HepG2 (cell line): ENCODE results near the gene HOXC11. TPM values are rescaled to one million over a fixed set of nuclear protein-coding genes. Genes with fewer than 3 reads are reported as not detected.
A peak's percentile ranks its signal among the peaks of the same experiment; 100 is the strongest.

ENCODE experiments used
- AKAP8 ChIP-seq: sonication (generic); formaldehyde crosslinking; IDR thresholded peaks from 2 replicates; pipeline ENCODE4 v1.5.1; 2020; ENCODE audit warnings: mild to moderate bottlenecking, missing genetic modification reagents
- KDM1A ChIP-seq: IDR thresholded peaks from 2 replicates; pipeline ENCODE4 v1.6.1; 2016; ENCODE audit warnings: missing compliant biosample characterization
- KLF9 ChIP-seq: IDR thresholded peaks from 2 replicates; pipeline ENCODE4 v1.6.1; 2016; ENCODE audit warnings: low read depth
- ONECUT2 ChIP-seq: sonication (generic); formaldehyde crosslinking; IDR thresholded peaks from 2 replicates; pipeline ENCODE4 v1.4.0; 2020; ENCODE audit warnings: missing genetic modification reagents
- SETDB1 ChIP-seq: sonication (generic); formaldehyde crosslinking; IDR thresholded peaks from 2 replicates; pipeline ENCODE4 v1.5.1; 2020; ENCODE audit warnings: missing genetic modification reagents, mild to moderate bottlenecking, borderline replicate concordance
- U2AF2 ChIP-seq: fragments of 200-400 bp; formaldehyde crosslinking; IDR thresholded peaks from 2 replicates; pipeline ENCODE4 v1.6.1; 2017; ENCODE audit warnings: low read depth, mild to moderate bottlenecking, low read length
- ZFP90 ChIP-seq: sonication (generic); formaldehyde crosslinking; IDR thresholded peaks from 2 replicates; pipeline ENCODE4 v1.8.0; 2022; ENCODE audit warnings: missing genetic modification reagents, mild to moderate bottlenecking, inconsistent platforms, borderline replicate concordance
- ZFX ChIP-seq: sonication (generic); formaldehyde crosslinking; IDR thresholded peaks from 2 replicates; pipeline ENCODE4 v1.4.0; 2020; ENCODE audit warnings: mild to moderate bottlenecking, low read depth, missing genetic modification reagents, moderate library complexity
- ZMAT3 ChIP-seq: sonication (generic); formaldehyde crosslinking; conservative IDR thresholded peaks from 2 replicates; pipeline ENCODE4 v1.7.0; 2021; ENCODE audit warnings: missing genetic modification reagents
- ZNF205 ChIP-seq: IDR thresholded peaks from 2 replicates; pipeline ENCODE4 v1.6.1; 2018; ENCODE audit warnings: missing biosample characterization, missing genetic modification reagents
- ZNF432 ChIP-seq: sonication (generic); formaldehyde crosslinking; IDR thresholded peaks from 2 replicates; pipeline ENCODE4 v1.5.0; 2020; ENCODE audit warnings: missing genetic modification reagents, mild to moderate bottlenecking, borderline replicate concordance
- ZNF737 ChIP-seq: sonication (generic); formaldehyde crosslinking; IDR thresholded peaks from 2 replicates; pipeline ENCODE4 v1.5.0; 2020; ENCODE audit warnings: missing genetic modification reagents, mild to moderate bottlenecking, borderline replicate concordance
- ZNF788 ChIP-seq: sonication (generic); formaldehyde crosslinking; IDR thresholded peaks from 2 replicates; pipeline ENCODE4 v1.5.0; 2020; ENCODE audit warnings: mild to moderate bottlenecking, missing genetic modification reagents, borderline replicate concordance
- ZNF883 ChIP-seq: sonication (generic); formaldehyde crosslinking; IDR thresholded peaks from 2 replicates; pipeline ENCODE4 v1.5.1; 2020; ENCODE audit warnings: mild to moderate bottlenecking, missing genetic modification reagents; ENCODE audit errors: not compliant biosample characterization
- polyA plus RNA-seq, 8 experiments: library from polyadenylated mRNA; depleted of rRNA in 3 of 8; stranded (reverse) in 7 of 8; unstranded in 1 of 8; fragments of >200 nt; fragmentation: Illumina TruSeq in 4 of 8; extraction: Trizol in 4 of 8; gene quantifications; 2 replicates each; pipeline versions ENCODE4 v1.2.1 to v1.2.3, GENCODE V29; 2011 to 2016; ENCODE audit warnings: low read depth in 4 of 8, missing spikeins in 1 of 8, mixed read lengths in 1 of 8; ENCODE audit not compliant: insufficient read depth in 1 of 8
- total RNA-seq, 5 experiments: library from RNA; depleted of rRNA; stranded (reverse); fragments of >200 nt; fragmentation: Illumina TruSeq; extraction: Trizol; gene quantifications; 2 replicates each; pipeline ENCODE4 v1.2.3, GENCODE V29; 2016; ENCODE audit warnings: low read depth in 1 of 5
- TF ChIP-seq, protein P1 (sequence below): sonication (generic); formaldehyde crosslinking; conservative IDR thresholded peaks from 2 replicates; pipeline ENCODE4 v1.8.0; 2022; ENCODE audit warnings: mild to moderate bottlenecking, moderate library complexity, missing genetic modification reagents
- TF ChIP-seq, protein P2 (sequence below): sonication (generic); formaldehyde crosslinking; IDR thresholded peaks from 2 replicates; pipeline ENCODE4 v1.4.0; 2020; ENCODE audit warnings: missing genetic modification reagents, borderline replicate concordance
- TF ChIP-seq, protein P3 (sequence below): sonication (generic); formaldehyde crosslinking; IDR thresholded peaks from 2 replicates; pipeline ENCODE4 v1.5.0; 2020; ENCODE audit warnings: missing genetic modification reagents, mild to moderate bottlenecking, borderline replicate concordance
- TF ChIP-seq, protein P4 (sequence below): sonication (generic); formaldehyde crosslinking; IDR thresholded peaks from 2 replicates; pipeline ENCODE4 v1.9.0; 2022; ENCODE audit warnings: low read depth, missing genetic modification reagents
- TF ChIP-seq, protein P5 (sequence below): sonication (generic); formaldehyde crosslinking; IDR thresholded peaks from 2 replicates; pipeline ENCODE4 v1.4.0; 2020; ENCODE audit warnings: missing genetic modification reagents, mild to moderate bottlenecking, borderline replicate concordance

Gene HOXC11
- total and polyA plus RNA-seq, 2 of the 13 experiments (the other 11 are each of a cell fraction or from before 2014, with no cell fraction given): not detected

DNA sequence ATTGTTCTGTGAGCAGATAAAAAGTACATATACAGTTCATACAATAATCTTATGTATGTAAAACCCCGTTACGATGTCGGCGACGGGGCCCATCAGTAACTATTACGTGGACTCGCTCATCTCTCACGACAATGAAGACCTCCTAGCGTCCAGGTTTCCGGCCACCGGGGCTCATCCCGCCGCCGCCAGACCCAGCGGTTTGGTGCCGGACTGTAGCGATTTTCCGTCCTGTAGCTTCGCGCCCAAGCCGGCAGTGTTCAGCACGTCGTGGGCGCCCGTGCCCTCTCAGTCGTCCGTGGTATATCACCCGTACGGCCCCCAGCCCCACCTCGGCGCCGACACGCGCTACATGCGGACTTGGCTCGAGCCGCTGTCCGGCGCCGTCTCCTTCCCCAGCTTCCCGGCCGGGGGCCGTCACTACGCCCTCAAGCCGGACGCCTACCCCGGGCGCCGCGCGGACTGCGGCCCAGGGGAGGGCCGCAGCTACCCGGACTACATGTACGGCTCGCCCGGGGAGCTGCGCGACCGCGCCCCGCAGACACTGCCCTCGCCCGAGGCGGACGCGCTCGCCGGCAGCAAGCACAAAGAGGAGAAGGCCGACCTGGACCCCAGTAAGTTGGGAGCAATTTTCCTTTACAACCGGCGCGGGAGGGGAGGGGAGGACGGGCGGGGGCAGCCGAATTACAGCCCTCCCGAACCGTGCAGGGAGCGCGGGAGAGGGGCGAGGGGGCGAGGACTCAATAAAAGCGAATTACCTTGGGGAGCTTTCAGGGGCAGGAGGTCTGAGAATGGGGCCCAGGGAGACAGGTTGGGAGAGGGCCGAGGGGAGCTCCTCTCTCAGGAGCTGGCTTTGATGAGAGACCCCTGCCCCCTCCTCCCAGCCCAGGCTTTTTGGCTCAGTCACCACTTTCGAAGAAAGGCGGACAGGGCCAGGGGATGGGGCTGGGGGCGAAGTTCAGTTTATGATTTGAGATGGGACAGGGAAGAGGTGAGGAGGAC, 27.5 kb downstream of the HOXC11 start, which contains the start of gene HOXC9 (continued):
- TF ChIP-seq, protein P1, sequence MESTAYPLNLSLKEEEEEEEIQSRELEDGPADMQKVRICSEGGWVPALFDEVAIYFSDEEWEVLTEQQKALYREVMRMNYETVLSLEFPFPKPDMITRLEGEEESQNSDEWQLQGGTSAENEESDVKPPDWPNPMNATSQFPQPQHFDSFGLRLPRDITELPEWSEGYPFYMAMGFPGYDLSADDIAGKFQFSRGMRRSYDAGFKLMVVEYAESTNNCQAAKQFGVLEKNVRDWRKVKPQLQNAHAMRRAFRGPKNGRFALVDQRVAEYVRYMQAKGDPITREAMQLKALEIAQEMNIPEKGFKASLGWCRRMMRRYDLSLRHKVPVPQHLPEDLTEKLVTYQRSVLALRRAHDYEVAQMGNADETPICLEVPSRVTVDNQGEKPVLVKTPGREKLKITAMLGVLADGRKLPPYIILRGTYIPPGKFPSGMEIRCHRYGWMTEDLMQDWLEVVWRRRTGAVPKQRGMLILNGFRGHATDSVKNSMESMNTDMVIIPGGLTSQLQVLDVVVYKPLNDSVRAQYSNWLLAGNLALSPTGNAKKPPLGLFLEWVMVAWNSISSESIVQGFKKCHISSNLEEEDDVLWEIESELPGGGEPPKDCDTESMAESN (CRISPR knock-in tag): no peak; the same call in 1 of the 2 replicates
- TF ChIP-seq, protein P2, sequence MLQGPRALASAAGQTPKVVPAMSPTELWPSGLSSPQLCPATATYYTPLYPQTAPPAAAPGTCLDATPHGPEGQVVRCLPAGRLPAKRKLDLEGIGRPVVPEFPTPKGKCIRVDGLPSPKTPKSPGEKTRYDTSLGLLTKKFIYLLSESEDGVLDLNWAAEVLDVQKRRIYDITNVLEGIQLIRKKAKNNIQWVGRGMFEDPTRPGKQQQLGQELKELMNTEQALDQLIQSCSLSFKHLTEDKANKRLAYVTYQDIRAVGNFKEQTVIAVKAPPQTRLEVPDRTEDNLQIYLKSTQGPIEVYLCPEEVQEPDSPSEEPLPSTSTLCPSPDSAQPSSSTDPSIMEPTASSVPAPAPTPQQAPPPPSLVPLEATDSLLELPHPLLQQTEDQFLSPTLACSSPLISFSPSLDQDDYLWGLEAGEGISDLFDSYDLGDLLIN: no peak
- TF ChIP-seq ZNF205 (CRISPR knock-in tag) (no peak), AKAP8 (CRISPR knock-in tag) (no peak), U2AF2 (no peak), ZFX (CRISPR knock-in tag) (peak; percentile 45; the same call in 1 of the 2 replicates), KLF9 (CRISPR knock-in tag) (no peak), ZFP90 (CRISPR knock-in tag) (no peak), ZMAT3 (CRISPR knock-in tag) (no peak), ZNF788 (CRISPR knock-in tag) (no peak), ONECUT2 (no peak), ZNF737 (CRISPR knock-in tag) (no peak), KDM1A (no peak), SETDB1 (CRISPR knock-in tag) (no peak), ZNF432 (CRISPR knock-in tag) (no peak), ZNF883 (CRISPR knock-in tag) (no peak)
- TF ChIP-seq, protein P3, sequence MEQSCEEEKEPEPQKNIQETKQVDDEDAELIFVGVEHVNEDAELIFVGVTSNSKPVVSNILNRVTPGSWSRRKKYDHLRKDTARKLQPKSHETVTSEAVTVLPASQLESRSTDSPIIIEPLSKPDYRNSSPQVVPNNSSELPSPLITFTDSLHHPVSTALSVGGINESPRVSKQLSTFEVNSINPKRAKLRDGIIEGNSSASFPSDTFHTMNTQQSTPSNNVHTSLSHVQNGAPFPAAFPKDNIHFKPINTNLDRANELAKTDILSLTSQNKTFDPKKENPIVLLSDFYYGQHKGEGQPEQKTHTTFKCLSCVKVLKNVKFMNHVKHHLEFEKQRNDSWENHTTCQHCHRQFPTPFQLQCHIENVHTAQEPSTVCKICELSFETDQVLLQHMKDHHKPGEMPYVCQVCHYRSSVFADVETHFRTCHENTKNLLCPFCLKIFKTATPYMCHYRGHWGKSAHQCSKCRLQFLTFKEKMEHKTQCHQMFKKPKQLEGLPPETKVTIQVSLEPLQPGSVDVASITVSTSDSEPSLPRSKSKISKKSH (CRISPR knock-in tag): no peak
- TF ChIP-seq, protein P4, sequence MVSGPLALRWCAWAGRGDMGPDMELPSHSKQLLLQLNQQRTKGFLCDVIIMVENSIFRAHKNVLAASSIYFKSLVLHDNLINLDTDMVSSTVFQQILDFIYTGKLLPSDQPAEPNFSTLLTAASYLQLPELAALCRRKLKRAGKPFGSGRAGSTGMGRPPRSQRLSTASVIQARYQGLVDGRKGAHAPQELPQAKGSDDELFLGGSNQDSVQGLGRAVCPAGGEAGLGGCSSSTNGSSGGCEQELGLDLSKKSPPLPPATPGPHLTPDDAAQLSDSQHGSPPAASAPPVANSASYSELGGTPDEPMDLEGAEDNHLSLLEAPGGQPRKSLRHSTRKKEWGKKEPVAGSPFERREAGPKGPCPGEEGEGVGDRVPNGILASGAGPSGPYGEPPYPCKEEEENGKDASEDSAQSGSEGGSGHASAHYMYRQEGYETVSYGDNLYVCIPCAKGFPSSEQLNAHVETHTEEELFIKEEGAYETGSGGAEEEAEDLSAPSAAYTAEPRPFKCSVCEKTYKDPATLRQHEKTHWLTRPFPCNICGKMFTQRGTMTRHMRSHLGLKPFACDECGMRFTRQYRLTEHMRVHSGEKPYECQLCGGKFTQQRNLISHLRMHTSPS: no peak
- TF ChIP-seq, protein P5, sequence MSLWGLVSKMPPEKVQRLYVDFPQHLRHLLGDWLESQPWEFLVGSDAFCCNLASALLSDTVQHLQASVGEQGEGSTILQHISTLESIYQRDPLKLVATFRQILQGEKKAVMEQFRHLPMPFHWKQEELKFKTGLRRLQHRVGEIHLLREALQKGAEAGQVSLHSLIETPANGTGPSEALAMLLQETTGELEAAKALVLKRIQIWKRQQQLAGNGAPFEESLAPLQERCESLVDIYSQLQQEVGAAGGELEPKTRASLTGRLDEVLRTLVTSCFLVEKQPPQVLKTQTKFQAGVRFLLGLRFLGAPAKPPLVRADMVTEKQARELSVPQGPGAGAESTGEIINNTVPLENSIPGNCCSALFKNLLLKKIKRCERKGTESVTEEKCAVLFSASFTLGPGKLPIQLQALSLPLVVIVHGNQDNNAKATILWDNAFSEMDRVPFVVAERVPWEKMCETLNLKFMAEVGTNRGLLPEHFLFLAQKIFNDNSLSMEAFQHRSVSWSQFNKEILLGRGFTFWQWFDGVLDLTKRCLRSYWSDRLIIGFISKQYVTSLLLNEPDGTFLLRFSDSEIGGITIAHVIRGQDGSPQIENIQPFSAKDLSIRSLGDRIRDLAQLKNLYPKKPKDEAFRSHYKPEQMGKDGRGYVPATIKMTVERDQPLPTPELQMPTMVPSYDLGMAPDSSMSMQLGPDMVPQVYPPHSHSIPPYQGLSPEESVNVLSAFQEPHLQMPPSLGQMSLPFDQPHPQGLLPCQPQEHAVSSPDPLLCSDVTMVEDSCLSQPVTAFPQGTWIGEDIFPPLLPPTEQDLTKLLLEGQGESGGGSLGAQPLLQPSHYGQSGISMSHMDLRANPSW (CRISPR knock-in tag): no peak
